Stimulated activated CD8-positive, alpha-beta memory T cell treated with anti-CD3 and anti-CD28 coated beads, Interleukin-7, amount 100 ng/mL, for 24 hours (primary cell): ENCODE data around the gene CLDN18.

ENCODE experiments used
- DNase-seq: peaks from one replicate; pipeline ENCODE4 v3.0.0-alpha.2; 2020; ENCODE audit warnings: low read depth

CLDN18 gene

GRCh38 chr3:138025553-138025952 is 15.6 kb downstream of the CLDN18 start:
- no peak for DNase-seq

DNA sequence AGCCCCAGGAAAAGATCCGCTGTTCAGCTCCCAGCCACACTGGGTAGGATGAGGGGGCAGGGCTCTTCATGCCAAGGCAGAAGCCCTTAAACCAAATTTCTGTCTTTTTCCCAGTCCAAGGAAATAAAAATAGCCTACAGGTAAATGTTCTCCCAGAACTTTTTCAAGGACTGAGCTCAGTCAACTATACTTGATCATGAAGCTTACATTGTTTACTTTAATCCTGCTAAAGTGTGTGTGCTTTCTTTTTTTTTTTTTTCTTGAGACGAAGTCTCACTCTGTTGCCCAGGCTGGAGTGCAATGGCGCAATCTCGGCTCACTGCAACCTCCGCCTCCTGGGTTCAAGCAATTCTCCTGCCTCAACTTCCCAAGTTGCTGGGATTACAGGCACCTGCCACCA is 17.9 kb downstream of the CLDN18 start:
- no peak for DNase-seq

DNA sequence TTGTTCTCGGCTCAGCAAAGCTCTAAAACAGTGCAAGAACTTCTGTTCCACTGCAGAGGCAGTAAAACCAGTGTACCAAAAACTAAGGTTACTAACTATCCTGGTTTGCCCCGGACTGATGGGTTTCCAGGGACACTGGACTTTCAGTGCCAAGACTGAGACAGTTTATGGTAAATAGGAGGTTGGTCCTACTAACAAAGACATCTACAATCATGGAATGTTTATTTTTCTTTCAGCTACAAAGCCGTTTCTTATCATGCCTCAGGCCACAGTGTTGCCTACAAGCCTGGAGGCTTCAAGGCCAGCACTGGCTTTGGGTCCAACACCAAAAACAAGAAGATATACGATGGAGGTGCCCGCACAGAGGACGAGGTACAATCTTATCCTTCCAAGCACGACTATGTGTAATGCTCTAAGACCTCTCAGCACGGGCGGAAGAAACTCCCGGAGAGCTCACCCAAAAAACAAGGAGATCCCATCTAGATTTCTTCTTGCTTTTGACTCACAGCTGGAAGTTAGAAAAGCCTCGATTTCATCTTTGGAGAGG is 20.8 kb downstream of the CLDN18 start:
- no peak for DNase-seq

GRCh38 chr3:138031536-138031935 is 21.6 kb downstream of the CLDN18 start:
- no peak for DNase-seq

DNA sequence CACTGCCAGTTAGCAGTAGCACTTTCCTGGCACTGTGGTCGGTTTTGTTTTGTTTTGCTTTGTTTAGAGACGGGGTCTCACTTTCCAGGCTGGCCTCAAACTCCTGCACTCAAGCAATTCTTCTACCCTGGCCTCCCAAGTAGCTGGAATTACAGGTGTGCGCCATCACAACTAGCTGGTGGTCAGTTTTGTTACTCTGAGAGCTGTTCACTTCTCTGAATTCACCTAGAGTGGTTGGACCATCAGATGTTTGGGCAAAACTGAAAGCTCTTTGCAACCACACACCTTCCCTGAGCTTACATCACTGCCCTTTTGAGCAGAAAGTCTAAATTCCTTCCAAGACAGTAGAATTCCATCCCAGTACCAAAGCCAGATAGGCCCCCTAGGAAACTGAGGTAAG is 22.6 kb downstream of the CLDN18 start:
- no peak for DNase-seq

DNA sequence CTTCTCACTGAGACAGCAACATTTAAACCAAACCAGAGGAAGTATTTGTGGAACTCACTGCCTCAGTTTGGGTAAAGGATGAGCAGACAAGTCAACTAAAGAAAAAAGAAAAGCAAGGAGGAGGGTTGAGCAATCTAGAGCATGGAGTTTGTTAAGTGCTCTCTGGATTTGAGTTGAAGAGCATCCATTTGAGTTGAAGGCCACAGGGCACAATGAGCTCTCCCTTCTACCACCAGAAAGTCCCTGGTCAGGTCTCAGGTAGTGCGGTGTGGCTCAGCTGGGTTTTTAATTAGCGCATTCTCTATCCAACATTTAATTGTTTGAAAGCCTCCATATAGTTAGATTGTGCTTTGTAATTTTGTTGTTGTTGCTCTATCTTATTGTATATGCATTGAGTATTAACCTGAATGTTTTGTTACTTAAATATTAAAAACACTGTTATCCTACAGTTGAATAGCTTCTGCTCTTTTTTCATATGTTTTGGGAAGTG is 23.3 kb downstream of the CLDN18 start:
- no peak for DNase-seq

DNA sequence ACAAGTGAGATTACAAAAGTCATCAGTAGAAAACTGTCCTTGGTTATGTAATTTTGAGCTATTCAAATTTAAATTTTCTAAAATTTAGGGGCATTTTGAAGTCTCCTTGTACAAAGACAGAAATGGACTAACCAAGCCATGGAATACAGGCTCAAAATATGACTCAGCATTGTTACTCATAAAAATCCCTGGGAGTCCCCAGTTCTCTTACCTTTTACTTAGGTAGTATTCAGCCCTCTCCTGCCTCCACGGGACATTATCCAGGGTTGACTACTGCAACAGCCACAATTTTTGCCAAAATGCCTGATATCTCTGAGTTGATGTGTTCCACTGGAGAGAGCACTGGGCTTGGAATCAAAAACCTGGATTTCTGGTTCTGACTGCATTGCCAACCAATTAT is 25.0 kb downstream of the CLDN18 start:
- DNase-seq = no peak

DNA sequence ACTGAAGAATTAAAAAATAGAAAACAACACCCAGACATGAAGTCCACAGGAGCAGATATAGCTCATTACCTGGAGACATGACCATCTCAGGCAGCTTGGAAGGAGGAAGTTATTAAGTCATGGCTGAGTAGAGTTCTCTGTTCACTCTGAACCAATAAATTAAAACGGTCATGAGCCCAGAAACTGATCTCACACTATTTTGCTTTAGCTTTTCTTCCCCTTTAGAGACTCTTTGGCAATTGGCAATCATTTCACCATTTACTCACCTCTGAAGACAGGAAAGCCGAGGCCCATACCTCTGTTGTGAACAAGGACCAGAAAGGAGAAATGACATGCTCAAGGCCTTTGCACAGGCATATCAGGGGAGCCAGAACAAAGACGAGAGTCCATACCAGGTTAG is 26.6 kb downstream of the CLDN18 start:
- DNase-seq = no peak

DNA sequence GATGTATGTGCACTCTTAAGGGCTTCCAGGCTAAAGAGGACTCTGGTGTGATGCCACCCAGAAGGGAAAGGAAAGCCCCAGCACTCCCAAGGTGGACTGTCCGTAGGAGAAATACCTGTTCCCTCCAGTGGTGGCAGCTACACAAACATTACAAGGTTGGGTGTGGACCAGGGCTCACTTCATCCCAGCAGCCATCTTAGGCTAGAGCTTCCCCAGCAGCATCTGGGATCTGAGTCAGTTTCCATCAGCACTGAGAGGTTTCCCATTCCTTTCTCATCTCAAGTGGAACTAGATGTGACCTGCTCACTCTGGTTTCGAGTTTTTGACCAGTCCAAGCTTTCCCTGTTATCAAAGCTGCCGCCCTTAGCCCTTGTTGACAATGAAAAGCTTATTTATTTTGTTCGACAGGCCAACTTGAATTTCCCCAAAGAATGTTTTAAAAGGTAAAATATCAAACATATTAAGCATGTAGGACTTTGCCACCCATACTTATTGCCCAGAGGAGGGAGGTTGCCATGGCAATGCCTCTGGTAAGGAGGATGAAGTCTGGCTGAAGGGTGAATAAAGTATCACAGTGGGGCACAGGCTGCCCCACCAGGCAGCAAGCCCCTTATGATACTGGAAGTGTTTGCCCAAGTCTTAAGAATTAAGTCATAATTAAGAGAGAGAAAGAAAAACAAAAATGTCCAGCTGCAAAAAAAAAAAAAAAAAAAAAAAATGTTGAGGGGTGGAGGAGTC is 28.9 kb downstream of the CLDN18 start:
- DNase-seq = no peak

DNA sequence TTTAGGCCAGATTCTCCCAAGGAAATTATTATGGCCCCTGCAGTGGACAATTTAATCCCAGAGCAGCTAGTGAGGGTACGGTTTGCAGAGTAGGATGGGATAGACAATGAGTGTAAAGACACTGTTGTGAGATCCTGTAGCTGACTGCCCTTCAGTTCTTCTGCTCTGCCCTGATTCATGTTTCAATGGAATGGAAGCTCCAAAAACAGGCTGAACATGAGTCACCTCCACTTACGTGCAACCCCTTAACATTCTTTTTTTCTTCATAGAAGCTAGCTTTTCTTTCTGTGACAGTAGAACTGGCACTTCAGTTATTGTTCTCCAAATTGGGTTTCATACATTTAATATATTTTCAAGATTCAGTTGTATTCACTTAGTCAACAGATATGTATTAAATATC is 32.1 kb downstream of the CLDN18 start:
- DNase-seq = no peak

- DNase-seq = no peak
Observed at GRCh38 chr3:138043266-138044029, 33.5 kb downstream of the CLDN18 start.

DNA sequence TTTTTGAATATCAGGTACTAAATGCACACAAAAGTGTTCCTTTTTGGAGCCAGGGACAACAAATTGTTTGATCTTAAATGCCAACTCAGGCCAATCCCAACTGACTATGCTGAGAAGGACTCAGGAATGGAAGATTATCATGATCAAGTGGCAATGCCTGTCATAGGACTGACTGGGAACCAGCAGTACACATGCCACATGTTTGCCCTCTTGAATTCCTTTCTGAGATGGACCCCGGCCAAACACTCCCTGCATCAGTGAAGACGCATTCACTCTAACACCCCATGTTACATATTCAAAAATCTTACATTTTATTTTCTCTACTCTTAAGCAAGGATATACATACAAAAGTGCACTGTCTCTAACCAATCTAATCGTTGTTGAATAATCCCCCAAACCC is 36.1 kb downstream of the CLDN18 start:
- DNase-seq = no peak

GRCh38 chr3:138046955-138047354 is 37.0 kb downstream of the CLDN18 start:
- no peak for DNase-seq

DNA sequence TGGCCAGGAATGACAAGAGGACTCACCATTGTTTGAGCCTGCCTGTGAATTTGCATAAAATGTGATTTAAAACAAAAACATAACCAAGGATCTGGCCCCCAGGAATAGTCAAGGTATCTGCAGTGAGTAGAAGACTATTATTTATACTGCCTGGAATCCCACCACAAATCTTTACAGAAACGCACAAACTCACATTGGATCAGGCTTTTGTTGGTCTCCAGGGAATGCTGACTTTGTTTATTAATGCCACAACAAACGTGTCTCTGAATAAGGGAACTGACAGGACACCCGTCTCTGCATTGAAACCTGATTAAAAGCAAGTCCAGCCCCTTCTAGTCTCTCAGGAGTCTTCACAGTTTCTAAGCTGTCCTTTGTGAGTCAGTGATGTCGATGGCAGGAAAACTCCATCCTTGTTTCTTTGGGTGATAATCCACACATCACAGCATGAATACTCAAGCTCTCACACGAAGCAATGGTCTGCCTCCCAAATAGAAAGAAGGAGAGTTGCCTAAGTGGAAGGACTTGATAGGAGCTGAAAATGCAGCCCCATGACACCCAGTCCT is 37.7 kb downstream of the CLDN18 start:
- DNase-seq = no peak

DNA sequence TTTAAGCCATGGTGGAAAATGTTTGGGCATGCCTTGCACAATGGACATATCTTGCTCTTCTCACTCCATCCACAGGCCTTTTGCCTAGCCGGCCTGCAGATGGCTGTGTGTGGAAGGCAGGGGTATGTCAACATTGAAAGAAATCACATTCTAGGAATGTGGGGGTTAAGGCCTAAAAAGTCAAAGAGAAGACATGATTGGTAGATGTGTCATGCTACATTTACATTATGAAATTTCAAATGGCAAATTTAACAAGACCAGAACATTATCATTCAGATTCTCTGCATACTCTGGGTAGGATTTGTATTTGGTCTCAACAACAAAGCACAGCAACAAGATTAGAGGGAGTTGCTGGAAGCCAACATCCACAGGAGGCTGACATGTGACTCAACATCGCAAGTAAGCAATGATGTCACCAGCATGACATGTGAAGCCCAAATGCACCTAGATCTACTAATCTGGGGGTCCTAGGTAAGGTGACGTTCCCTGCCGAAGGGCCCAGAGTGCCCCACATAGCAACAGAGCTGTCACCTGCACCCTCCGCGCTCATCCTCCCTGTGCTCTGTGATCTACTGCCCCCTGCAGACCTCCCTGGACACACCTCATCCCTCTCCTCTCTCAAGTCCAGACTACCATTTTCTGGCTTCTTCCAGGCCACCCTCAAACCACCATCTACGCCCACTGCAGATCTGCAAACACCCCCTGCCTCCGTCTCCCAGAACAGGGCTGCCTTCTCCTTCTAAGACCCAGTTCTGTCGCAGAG is 39.4 kb downstream of the CLDN18 start:
- no peak for DNase-seq

DNA sequence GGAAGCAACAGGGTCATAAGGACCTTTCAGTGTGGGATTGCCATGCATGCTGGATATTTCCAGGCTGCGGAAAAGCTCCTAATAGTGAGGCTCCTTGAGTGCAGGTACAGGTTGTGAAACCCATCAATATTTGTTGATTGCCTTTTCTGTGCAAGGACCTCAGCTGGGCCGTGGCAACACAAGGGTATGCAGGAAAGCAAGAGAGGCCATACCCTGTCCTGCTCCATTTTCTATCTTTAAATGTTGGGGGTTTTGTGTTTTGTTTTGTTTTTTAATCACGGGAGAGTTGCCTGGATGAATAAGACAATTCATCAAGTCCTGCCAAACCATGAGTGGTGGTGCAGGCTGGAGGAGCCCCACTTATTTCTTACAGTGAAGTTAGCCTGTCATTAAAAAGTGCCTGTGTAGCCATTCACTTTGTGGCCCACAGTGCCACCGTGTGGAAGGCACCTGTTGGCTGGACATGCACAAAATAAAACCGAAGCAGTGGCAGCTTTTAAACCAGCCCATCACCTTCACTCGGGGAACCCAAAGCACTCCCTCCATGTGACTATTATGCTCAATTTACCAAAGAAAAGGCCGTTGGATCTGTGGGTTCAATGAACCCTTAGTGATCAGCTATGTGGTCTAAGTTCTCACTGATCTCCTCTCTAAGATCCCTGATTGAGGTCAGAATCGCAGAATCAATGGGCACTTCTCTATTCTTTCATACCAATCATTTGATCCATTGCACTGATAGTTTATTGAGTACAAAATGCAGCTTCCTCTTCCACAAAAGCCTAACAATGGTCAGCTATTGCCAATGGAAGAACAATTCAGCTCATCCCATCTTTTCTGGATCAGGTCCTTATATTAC is 42.2 kb downstream of the CLDN18 start:
- DNase-seq = no peak

- no peak for DNase-seq
Observed at GRCh38 chr3:138054057-138054456, 44.1 kb downstream of the CLDN18 start.

- no peak for DNase-seq
Observed at GRCh38 chr3:138057384-138057783, 47.4 kb downstream of the CLDN18 start.

- DNase-seq = no peak
Observed at GRCh38 chr3:138059261-138059660, 49.3 kb downstream of the CLDN18 start.

- no peak for DNase-seq
Observed at GRCh38 chr3:138060792-138061191, 50.8 kb downstream of the CLDN18 start.

- no peak for DNase-seq
Observed at GRCh38 chr3:138062037-138062436, 52.1 kb downstream of the CLDN18 start.
